Ammon's horn (tissue), 1 donor: ENCODE data around the gene OR1S1.
"Not testable (repeated sequence)": the region's sequence is repeated elsewhere in the genome, so short reads cannot be mapped to it uniquely, and the experiment has no call there.

ENCODE experiments used
- DNase-seq: peaks from one replicate; pipeline ENCODE4 v3.0.0-alpha.2; 2016; ENCODE audit warnings: low spot score

OR1S1 gene

GRCh38 chr11:58212420-58212819, at the start of gene OR1S1:
Gene OR1S1, plus strand, starts transcription at chr11:58212720.
- DNase-seq: not testable (repeated sequence)

- no peak for DNase-seq
Observed at GRCh38 chr11:58164389-58164788, 48.1 kb upstream of the OR1S1 start.

DNA sequence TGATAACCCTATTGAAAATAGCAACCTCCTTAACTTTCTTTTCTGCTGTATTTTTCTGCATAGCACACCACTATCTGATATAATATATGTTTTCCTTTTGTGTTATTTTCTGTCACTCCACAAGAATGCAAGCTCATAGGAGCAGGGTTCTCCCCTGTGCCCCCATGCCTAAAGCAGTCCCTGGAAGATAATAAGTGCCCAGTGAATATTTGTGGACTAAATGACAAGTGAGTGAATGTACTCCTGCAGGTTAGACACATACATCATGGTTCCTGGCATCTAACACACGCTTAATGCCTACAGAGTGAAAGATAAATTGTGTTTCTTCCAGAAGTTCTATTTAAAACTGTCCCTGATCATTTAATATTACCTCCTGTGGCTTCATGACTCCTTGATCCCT, 47.5 kb upstream of the OR1S1 start:
- no peak for DNase-seq

DNA sequence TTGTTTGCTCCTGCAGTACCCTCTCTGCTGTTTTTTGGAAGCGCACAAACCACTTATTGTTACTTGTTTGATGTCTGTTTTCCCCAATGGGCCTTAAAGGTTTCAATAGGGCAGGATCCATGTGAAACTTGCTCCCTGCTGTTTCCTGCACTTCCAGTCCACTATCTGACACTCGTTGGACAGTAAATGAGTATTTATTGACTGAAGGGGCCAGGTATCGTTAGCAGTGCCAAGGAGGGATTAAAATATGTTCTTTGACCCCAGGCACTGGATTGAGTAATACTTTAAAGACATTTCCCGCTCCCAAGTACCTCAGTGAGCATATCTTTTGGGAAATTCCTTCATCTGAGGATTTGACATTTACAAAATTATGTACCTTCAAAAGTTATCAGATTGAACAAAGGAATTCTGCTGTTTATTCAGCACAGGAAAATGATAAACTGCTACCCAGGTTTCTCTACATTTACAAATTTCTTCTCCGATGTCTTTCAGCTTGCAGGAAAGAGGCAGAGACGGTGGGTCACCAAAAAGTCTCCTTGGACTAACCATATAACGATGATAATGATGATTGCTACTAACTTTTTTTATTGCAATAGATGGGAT, 46.9 kb upstream of the OR1S1 start:
- DNase-seq: no peak

GRCh38 chr11:58177409-58178054, 35.0 kb upstream of the OR1S1 start:
- no peak for DNase-seq

- DNase-seq: no peak
Observed at GRCh38 chr11:58178444-58178843, 34.1 kb upstream of the OR1S1 start.

GRCh38 chr11:58179648-58180047, 32.9 kb upstream of the OR1S1 start:
- no peak for DNase-seq

DNA sequence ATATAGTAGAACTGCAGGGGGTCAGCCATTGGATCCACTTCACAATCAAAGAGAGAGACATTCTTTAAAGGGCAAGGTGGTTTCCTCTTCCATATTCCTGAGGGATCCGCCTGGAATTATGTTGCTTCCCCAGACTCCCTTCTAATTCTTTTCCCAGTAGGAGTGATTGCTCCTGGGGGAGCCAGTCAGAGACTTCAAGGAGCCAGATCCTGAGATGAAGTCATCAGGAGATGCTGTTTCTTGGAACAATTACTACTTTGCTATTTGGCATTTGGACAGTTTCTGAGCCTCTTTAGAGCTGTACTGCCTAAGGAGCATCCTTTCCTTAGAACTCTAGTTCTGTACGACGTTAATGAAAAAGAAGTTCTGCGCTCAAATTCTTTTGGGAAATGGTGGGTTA, 25.6 kb upstream of the OR1S1 start:
- no peak for DNase-seq

- DNase-seq: no peak
Observed at GRCh38 chr11:58188770-58189169, 23.8 kb upstream of the OR1S1 start, which contains the start of gene OR9Q2. Gene OR9Q2, plus strand, starts transcription at chr11:58189070. Its CDS starts 1,421 bp downstream, at chr11:58190491.

- no peak for DNase-seq
Observed at GRCh38 chr11:58192229-58192628, 20.3 kb upstream of the OR1S1 start.

DNA sequence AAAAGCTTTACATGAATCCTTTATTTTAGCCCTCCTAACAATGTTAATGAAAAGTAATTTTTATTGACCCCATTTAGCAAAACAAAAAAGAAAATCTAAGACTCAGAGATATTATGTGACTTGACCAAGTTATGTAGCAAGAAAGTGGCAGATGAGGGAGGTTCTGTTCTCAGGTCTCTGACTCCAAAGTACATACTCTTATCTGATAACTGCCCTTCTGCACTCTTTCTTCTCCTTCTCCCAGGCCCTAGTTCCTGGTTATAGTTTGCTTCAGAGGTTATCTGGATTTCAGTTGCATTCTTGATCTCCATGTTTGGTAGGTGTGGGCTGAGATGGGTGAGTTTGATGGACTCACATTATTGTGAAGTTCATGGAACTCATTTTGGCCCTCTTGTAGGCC, 19.1 kb upstream of the OR1S1 start:
- no peak for DNase-seq

DNA sequence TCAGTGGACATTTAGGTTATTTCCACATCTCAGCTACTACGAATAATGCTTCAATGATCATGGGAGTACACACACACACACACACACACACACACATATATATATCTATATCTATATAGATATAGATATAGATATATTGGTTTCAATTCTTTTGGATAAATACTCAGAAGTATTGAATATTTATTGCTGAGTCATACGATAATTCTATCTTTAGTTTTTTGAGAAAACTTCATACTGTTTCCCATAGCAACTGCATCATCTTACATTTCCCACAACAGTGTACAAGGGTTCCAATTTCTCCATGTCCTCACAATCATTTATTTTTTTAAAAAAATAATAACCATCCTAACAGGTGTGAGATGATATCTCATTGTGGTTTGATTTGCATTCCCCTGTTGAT, 16.6 kb upstream of the OR1S1 start:
- DNase-seq: no peak

DNA sequence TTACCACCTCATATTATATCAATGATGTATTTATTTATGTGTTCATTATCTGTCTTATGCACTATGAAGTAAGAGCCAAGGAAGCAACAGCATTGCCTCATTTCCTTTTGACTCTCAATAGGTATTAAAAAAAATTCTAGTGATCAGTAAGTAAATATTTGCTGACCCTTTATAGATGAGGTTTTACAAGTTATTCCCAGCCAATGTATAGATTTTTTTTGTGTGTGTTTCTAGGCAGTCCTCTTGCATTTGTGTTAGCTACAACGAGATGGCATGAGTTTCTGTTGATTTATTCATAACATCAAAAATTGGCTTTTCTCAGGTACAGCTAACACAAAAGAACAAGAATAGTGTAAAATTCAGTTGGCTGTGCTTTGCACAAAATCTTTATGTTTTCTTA, 13.2 kb upstream of the OR1S1 start:
- no peak for DNase-seq

DNA sequence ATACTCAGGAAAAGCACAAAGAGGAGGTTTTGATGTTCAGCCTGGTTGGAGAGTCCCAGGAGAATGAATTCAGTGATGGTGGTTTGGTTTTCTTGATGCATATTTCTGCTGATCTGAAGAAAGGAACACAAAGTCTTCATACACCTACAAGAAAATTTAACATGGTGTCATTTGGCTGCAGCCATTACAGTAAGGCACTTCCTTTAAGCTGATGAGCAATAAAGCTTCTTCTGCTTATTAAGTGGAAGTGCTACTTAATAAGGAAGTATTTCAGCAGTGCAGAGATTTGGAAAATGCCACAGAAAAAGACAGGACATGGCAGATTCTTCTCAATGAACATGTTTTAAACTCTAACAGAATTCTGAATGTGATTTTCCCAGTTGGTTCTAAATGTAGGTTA, 8.5 kb upstream of the OR1S1 start, which contains the start of gene OR1S2:
OR1S2 (minus strand) TSS at position 101 of the 400 bp plus-strand sequence; CDS start at position 101, 0 bp downstream.
- no peak for DNase-seq

DNA sequence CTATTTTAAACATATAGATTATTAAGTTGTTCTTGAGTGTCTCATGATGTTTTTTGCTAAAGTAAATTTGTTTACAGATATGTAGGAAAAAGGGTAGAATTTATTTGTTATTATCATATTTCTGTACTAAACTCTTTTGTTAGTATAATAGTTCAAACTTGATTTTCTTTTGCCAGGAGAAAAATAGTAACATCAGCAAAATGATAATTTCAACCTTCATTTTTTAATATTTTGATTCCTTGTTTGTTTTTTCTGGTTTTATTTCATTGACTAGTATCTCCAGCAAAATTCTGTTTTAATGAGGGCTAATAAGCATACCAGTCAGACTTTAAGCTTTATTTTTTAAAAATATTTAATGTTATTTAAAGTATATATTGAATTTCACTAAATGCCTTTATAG, 4.0 kb downstream of the OR1S1 start:
- DNase-seq: no peak

DNA sequence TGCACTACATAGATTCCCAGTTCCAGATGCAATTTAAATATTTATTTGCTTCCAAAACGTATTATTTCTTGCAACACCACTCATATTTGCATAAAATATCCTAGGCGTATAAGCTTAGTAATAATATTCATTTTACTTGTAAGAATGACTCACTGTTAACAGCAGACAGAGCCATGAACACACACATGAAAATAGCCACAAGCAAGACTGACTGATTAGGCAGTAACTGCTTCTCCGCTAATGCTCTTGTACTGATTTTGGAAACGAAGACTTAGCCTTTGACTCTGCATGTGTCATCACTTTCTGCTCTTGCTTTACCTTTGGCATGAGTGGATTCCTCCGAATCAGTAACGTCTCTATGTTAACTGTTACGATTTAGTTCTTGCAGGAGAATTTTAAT, 10.2 kb downstream of the OR1S1 start:
- DNase-seq: no peak

- no peak for DNase-seq
Observed at GRCh38 chr11:58227956-58228615, 15.6 kb downstream of the OR1S1 start.

DNA sequence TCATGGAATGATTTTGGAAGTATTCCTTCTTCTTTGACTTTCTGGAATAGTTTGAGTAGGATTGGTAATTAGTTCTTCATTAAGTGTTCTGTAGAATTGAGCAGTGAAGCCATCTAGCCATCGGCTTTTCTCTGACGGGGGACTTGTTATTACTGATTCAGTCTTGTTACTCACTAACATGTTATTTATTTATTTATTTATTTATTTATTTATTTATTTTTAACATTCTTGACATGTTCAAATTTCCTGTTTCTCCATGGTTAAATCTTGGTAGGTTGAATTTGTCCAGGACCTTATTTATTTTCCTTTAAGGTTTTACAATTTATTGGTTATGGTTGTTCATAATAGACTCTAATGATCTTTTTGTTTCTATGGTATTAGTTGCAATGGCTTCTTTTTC, 31.4 kb downstream of the OR1S1 start:
- no peak for DNase-seq

DNA sequence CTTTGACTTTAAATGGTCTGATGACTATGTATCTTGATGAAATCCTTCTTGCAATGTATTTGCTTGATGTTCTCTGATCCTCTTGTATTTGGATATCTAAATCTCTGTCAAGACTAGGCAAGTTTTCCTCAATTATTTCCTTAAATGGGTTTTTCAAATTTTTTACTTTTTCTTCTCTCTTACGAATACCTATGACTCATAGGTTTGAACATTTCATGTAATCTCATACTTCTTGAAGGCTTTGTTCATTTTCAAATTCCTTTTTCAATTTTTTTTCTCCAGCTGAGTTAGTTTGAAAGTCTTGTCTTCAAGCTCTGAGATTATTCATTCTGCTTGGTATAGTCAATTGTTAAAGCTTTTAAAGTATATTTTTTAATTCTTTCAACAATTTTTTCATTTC, 42.4 kb downstream of the OR1S1 start:
- DNase-seq: no peak

DNA sequence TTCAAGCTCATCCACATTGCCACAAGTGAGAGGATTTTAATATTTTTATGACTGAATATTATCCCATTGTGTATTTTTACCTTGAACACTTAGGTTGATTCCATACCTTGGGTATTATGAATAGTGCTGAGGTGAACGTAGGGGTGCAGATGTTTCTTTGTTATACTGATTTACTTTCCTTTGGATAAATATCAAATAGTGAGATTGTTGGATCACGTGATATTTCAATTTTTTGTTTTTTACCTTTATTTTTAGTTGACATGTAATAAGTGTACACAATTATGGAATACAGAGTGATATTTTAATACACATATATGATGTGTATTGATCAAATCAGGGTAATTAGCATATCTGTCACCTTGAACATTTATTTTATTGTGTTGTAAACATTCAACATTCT, 47.5 kb downstream of the OR1S1 start:
- no peak for DNase-seq
